SIG-M5 treated with dmso at 0.1 percent for 504 hours (cell line): ENCODE measurements around the gene MLN.

Source experiments
- DNase-seq: peaks from one replicate; lab custom pipeline; 2025; ENCODE audit not compliant: unreplicated experiment; lab: John Stamatoyannopoulos, UW

Gene MLN

GRCh38 chr6:33803571-33804053 is at the start of gene MLN:
TSS of gene MLN (minus strand) at chr6:33804003. CDS start at chr6:33801163, 2,840 bp downstream.
- DNase-seq = no peak

GRCh38 chr6:33853026-33853425 is 49.2 kb upstream of the MLN start:
- DNase-seq = no peak

GRCh38 chr6:33851959-33852358 is 48.2 kb upstream of the MLN start:
- no peak for DNase-seq

- no peak for DNase-seq
Measured at GRCh38 chr6:33850869-33851541, 47.2 kb upstream of the MLN start.

- DNase-seq = no peak
Measured at GRCh38 chr6:33850296-33850695, 46.5 kb upstream of the MLN start.

- DNase-seq = no peak
Measured at GRCh38 chr6:33849500-33850075, 45.8 kb upstream of the MLN start.

GRCh38 chr6:33848484-33848883 is 44.7 kb upstream of the MLN start:
- DNase-seq = no peak

- no peak for DNase-seq
Measured at GRCh38 chr6:33847867-33848266, 44.1 kb upstream of the MLN start.

GRCh38 chr6:33847078-33847477 is 43.3 kb upstream of the MLN start:
- DNase-seq = no peak

- no peak for DNase-seq
Measured at GRCh38 chr6:33846226-33846625, 42.4 kb upstream of the MLN start.

GRCh38 chr6:33845031-33845745 is 41.4 kb upstream of the MLN start:
- DNase-seq = no peak

- DNase-seq = no peak
Measured at GRCh38 chr6:33843131-33844121, 39.6 kb upstream of the MLN start.

- no peak for DNase-seq
Measured at GRCh38 chr6:33841868-33842267, 38.1 kb upstream of the MLN start.

- DNase-seq = no peak
Measured at GRCh38 chr6:33841070-33841469, 37.3 kb upstream of the MLN start.

- peak; percentile 92 for DNase-seq
Measured at GRCh38 chr6:33840048-33840926, 36.5 kb upstream of the MLN start.

GRCh38 chr6:33839399-33840047 is 35.7 kb upstream of the MLN start:
- DNase-seq = no peak

- no peak for DNase-seq
Measured at GRCh38 chr6:33838983-33839382, 35.2 kb upstream of the MLN start.

- no peak for DNase-seq
Measured at GRCh38 chr6:33837971-33838665, 34.3 kb upstream of the MLN start.
